ENCODE data around the gene PAPSS2.
"Not testable (repeated sequence)": the region's sequence is repeated elsewhere in the genome, so short reads cannot be mapped to it uniquely, and the experiment has no call there.

Gene PAPSS2

GRCh38 chr10:87706731-87707130 is 47.1 kb downstream of the PAPSS2 start:
- DNase-seq (ENCODE audit: low read depth) = peak; percentile 35

DNA sequence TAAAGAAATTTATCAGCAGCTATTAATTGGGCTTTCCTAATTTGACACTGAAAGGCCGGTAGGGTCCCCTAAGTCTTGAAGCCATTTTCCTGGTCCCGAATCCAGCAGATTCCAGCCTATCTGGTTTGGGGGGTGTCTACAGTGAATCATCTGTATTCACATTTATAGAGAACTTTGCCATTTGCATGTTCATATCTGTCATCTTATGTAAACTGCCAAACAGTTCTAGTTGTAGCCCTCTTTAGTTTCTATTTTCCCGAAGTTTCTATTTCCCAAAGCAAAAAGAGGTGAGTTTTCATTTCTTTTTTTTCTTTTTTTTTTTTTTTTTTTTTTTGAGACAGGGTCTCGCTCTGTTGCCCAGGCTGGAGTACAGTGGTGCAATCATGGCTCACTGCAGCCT is 47.6 kb downstream of the PAPSS2 start:
- no peak for DNase-seq (ENCODE audit: low read depth)

- DNase-seq (ENCODE audit: low read depth) = no peak
These were observed 53.4 kb downstream of the PAPSS2 start for GRCh38 chr10:87712913-87713616.

- DNase-seq (ENCODE audit: low read depth) = no peak
These were observed 54.0 kb downstream of the PAPSS2 start for GRCh38 chr10:87713707-87714106.

DNA sequence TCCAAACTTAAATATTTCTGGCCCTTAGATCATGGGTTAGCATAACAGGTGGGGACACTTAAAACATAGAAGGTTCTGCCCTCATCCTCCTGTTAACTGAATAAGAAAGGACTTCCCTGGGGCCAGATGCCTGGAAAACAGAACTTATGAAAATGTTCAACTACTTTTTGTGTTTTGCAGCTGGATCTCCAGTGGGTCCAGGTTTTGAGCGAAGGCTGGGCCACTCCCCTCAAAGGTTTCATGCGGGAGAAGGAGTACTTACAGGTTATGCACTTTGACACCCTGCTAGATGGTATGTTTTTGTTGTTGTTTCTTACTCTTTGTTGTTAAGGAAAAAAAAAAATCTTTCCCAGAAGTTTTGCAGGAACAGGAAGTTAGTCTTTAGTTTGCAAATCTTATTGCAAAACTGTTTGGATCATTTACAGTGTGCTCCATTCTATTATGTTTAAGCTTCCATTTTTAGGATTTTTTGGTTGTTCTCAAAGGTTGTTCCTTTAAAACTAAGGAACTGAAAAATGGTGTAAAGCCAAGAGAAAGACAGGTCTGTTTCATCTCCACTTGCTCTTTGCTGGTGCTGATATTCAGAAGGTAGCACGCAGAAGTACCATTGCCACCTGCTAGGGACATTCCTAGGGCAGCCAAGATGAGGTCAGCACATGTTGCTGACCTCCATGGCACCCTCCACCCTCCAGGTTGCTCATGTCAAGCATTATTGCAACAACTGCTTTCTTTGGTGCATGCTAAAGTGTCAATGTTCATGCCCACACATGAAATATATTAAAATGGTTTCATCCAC is 56.1 kb downstream of the PAPSS2 start:
- no peak for DNase-seq (ENCODE audit: low read depth)

GRCh38 chr10:87716348-87716670 is 56.6 kb downstream of the PAPSS2 start:
- no peak for DNase-seq (ENCODE audit: low read depth)

DNA sequence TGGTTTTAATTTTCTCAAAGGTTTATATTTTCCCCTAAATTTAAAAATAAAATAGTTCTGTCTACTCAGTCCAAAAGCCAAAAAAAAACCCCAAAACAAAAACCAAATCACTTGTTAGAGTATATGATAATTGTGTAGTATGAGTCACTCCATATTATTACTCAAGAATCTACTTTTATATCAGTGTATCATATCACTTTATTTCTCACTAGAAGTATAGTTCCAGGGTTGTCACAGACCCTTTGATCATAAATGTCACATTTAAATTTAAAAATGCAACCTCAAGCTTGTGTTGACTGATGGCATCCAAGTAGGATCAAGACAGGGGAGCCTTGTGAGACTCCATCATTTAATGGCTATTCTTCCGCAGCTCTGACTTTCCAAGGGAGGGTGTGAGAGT is 61.0 kb downstream of the PAPSS2 start:
- DNase-seq (ENCODE audit: low read depth) = no peak

GRCh38 chr10:87721781-87722180 is 62.1 kb downstream of the PAPSS2 start:
- no peak for DNase-seq (ENCODE audit: low read depth)

DNA sequence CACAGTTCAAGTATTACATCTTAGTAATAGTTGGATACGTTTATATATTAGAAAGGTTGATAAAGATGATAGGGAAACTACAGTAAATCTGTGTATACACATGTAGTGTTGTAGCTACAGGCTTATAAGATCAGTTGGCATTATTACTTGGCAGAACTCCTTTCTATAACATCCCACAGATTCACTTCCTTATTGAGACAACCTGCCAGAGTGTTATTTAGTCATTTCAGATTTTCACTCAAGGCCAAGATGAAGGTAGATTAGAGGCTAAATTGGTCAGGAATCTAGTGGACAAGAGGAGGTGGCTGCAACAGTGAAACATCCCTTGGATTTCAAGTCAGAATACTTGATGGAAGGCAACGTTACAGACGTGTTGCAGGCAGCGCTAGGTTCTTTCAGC is 63.0 kb downstream of the PAPSS2 start:
- no peak for DNase-seq (ENCODE audit: low read depth)

DNA sequence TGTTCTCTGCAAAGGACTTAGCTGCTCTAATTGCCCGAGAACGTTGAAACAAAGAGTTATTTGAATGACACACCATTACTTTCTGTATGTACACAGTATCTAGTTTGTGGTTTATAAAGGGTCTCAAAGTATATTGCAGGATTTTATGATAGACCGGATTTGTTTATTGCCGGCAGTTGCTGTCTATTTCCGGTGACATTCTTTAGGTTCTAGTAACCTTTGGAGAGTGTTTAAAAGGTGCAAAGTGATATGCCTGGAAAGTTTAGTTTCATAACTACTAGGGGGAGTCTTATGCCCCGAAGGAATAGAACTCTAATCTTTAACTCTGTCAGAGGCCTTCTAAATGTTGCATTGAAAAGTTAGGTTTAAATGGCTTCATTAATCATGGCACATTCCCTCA is 63.8 kb downstream of the PAPSS2 start:
- DNase-seq (ENCODE audit: low read depth) = no peak

- no peak for DNase-seq (ENCODE audit: low read depth)
These were observed 65.1 kb downstream of the PAPSS2 start for GRCh38 chr10:87724789-87725188.

GRCh38 chr10:87729940-87730339 is 70.3 kb downstream of the PAPSS2 start:
- no peak for DNase-seq (ENCODE audit: low read depth)

DNA sequence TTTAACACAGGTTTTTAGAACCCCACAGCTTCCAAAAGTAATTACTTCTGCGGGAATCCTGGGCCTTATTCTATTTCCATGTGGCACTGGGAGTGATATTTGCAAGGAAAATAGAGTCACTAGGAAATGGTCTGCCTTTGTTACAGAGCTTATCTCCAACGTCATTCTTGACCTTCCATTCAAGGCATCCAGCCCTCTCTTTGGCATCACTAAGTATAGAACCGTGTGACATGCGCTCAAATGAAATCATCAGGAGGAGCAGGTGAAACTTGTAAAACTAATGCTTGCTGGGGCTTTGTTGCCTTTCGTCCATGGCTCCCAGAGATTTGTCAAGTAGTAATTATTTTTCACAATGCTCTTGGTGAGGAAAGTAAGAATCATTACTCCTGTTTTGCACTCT is 73.4 kb downstream of the PAPSS2 start:
- no peak for DNase-seq (ENCODE audit: low read depth)

GRCh38 chr10:87734987-87735827 is 75.5 kb downstream of the PAPSS2 start:
- DNase-seq (ENCODE audit: low read depth) = peak; percentile 14

DNA sequence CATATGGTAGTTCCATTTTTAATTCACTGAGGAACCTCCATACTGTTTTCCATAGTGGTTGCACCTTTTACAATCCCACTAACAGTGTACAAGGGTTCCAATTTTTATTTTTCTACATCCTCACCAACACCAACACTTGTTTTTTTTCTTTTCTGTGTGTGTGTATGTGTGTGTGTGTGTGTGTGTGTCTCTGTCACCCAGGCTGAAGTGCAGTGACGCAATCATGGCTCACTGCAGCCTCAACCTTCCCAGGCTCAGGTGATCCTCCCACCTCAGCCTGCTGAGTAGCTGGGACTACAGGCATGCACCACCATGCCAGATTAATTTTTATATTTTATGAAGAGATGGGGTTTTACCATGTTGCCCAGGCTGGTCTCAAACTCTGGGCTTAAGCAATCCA is 78.6 kb downstream of the PAPSS2 start:
- not testable (repeated sequence) for DNase-seq (ENCODE audit: low read depth)

DNA sequence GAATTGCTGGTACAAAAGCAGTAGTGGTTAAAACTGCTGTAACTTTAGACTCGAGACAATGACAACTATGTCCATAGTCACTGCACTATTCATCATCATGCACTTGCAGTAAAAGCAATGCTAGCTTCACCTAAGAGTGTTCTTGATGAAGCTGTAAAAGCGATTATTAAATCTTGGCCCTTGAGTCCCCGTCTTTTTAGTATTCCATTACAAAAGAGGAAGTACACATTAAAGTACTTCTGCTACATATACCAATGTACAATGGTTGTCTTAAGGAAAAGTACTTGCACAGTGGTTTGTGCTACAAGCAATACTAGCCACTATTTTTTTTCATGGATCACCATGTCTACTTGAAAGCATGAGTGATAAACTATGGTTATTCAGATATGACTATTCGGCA is 80.0 kb downstream of the PAPSS2 start:
- DNase-seq (ENCODE audit: low read depth) = no peak

DNA sequence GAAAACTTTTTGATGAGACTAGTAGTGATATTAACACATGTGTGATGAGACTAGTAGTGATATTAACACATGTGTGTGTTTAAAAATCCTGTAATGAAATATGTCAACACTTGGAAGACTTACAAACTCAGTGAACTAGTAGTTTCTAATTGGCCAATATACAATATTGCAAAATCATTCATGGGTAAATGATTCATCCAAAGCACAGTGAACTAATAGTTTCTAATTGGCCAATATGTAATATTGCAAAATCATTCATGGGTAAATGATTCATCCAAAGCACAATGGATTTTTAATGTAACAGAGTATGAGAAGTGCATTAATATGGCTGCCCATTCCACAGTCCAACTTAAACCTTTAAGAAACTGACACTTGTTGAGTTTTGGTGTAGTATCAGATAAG is 80.6 kb downstream of the PAPSS2 start:
- DNase-seq (ENCODE audit: low read depth) = peak; percentile 64

DNA sequence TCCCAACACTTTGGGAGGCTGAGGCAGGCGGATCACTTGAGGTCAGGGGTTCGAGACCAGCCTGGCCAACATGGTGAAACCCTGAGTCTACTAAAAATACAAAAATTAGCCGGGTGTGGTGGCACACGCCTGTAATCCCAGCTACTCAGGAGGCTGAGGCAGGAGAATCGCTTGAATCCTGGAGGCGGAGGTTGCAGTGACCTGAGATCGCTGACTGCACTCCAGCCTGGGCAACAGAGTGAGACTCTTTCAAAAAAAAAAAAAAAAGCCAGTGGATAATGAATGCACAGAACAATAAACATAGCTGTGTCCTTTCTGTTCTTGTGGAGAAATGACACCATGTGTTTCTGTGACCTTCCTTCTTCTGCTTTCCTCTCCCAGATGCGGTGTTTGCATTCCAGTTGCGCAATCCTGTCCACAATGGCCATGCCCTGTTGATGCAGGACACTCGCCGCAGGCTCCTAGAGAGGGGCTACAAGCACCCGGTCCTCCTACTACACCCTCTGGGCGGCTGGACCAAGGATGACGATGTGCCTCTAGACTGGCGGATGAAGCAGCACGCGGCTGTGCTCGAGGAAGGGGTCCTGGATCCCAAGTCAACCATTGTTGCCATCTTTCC is 83.4 kb downstream of the PAPSS2 start:
- DNase-seq (ENCODE audit: low read depth) = not testable (repeated sequence)

GRCh38 chr10:87744606-87745005 is 84.9 kb downstream of the PAPSS2 start:
- DNase-seq (ENCODE audit: low read depth) = no peak

DNA sequence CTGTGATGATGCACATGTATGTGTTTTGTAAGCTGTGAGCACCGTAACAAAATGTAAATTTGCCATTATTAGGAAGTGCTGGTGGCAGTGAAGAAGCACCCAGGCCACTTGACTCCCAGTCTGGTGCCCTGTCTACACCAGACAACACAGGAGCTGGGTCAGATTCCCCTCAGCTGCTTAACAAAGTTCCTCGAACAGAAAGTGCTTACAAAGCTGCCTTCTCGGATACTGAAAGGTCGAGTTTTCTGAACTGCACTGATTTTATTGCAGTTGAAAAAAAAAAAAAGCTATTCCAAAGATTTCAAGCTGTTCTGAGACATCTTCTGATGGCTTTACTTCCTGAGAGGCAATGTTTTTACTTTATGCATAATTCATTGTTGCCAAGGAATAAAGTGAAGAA is 87.2 kb downstream of the PAPSS2 start:
- DNase-seq (ENCODE audit: low read depth) = no peak

- DNase-seq (ENCODE audit: low read depth) = not testable (repeated sequence)
These were observed 88.6 kb downstream of the PAPSS2 start for GRCh38 chr10:87748244-87748643.

DNA sequence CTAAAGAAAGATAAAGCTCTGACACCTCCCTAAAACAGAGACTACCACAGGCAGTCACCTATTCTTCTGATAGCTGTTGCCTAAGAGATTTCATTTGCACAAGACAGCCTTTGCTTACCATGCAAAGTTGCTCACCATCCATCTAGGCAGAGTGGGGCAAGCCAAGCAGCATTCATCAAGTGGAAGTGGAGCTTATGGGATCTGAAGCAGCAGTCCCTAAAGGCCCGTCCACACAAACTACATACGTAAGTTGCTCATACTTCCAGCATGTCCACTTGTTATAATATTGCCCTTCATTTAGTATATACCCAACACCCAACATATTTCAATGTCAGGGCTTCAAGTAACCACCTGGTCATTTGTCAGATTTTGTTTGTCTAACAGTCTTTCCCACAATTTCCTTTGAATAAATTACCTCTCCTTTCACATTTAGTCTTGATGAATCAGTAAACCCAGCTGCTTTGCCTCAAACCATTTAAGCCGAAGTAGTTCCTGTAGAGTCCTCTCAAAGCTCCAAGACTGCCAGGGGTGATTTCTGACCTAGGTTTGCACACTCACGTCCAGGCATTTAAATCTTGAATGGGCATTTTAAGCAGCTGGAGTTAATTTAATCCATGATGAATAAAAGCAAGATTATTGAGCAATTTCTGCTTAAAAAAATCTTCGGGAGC is 90.5 kb downstream of the PAPSS2 start:
- DNase-seq (ENCODE audit: low read depth) = peak; percentile 92
